ENCODE measurements around the gene SYNE1.
"Not testable (repeated sequence)": the region's sequence is repeated elsewhere in the genome, so short reads cannot be mapped to it uniquely, and the experiment has no call there.

The SYNE1 gene

DNA sequence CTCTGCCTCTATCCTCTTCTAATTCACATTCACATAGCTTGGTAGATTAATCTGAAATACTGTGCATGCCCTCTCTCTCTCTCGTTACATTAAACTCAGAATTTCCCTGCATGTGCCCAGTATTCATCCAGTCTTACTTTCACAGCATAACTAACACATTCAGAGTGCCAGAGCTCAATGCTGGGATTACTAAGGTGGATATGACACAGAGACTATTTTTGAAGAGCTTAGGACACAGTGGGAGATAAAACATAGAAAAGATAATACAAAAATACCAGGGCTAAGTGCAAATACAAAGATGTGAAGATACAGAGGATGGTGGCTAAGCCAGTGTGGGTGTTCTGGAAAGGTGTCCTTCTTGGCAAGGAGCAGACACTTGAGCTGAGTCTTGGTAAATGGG is 6.3 kb downstream of the SYNE1 start:
- DNase-seq (ENCODE audit: low read depth in 2 of 2), result no peak

- DNase-seq (ENCODE audit: low read depth in 2 of 2), result no peak
These were observed 11.9 kb downstream of the SYNE1 start for GRCh38 chr6:152625213-152625612.

DNA sequence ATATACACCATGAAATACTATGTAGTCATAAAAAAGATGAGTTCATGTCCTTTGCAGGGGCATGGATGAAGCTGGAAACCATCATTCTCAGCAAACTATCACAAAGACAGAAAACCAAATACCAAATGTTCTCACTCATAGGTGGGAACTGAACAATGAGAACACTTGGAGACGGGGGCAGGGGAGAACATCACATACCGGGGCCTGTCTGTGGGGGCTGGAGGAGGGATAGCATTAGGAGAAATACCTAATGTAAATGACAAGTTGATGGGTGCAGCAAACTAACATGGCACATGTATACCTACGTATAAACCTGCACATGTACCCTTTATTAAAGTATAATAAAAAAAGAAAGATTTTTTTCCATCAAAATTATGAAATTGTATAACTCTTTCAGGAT is 22.4 kb downstream of the SYNE1 start:
- not testable (repeated sequence) for DNase-seq (ENCODE audit: low read depth in 2 of 2)

GRCh38 chr6:152609125-152609670 is 28.0 kb downstream of the SYNE1 start:
- no peak for DNase-seq (ENCODE audit: low read depth in 2 of 2)

- DNase-seq (ENCODE audit: low read depth in 2 of 2), result no peak
These were observed 31.2 kb downstream of the SYNE1 start for GRCh38 chr6:152605941-152606340.

- no peak for DNase-seq (ENCODE audit: low read depth in 2 of 2)
These were observed 31.8 kb downstream of the SYNE1 start for GRCh38 chr6:152605342-152605741.

GRCh38 chr6:152603911-152604310 is 33.3 kb downstream of the SYNE1 start:
- DNase-seq (ENCODE audit: low read depth in 2 of 2), result no peak

DNA sequence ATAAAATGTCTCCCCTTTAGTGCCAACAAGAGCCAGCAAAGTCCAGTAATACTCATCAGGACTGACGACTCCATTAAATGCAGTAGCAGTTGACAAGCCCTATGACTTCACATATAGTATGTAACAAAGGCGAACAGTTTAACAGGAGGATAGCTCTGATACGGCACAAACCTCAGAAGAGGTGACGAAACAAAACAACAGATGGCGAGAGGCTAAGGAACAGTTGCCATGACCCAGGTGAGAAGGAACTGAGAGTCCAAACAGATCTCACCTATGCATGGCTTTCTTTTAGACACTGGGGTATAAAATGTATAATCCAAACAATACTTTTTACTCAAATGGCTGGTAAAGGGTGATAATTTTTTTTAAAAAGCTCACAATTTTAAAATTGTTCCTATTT is 37.1 kb downstream of the SYNE1 start:
- DNase-seq (ENCODE audit: low read depth in 2 of 2), result no peak

GRCh38 chr6:152598901-152599537 is 38.1 kb downstream of the SYNE1 start:
- no peak for DNase-seq (ENCODE audit: low read depth in 2 of 2)

DNA sequence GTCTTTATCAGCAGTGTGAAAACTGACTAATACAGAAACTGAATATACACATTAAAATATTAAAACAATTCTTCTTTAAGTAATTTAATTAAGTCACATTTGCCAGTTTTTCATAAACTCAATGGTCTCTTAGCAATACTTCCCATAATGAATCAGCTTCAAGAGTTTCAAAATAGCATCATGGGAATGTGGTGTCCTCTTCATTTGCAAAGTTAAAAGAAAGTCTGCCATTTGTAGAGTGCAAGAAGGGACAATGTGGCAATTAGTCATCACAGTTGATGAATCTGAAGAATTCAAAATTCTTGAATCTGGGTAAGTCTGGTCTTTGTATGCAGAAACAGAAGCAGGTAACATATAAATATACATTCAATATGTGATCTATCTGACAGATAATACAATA is 38.7 kb downstream of the SYNE1 start:
- DNase-seq (ENCODE audit: low read depth in 2 of 2), result no peak

- DNase-seq (ENCODE audit: low read depth in 2 of 2), result no peak
These were observed 40.4 kb downstream of the SYNE1 start for GRCh38 chr6:152596726-152597125.

- no peak for DNase-seq (ENCODE audit: low read depth in 2 of 2)
These were observed 41.7 kb downstream of the SYNE1 start for GRCh38 chr6:152595499-152595898.

GRCh38 chr6:152594701-152595100 is 42.5 kb downstream of the SYNE1 start:
- DNase-seq (ENCODE audit: low read depth in 2 of 2), result no peak

- DNase-seq (ENCODE audit: low read depth in 2 of 2), result no peak
These were observed 48.7 kb downstream of the SYNE1 start for GRCh38 chr6:152588456-152588855.

- no peak for DNase-seq (ENCODE audit: low read depth in 2 of 2)
These were observed 49.7 kb downstream of the SYNE1 start for GRCh38 chr6:152587473-152587872.

GRCh38 chr6:152585236-152585635 is 51.9 kb downstream of the SYNE1 start:
- no peak for DNase-seq (ENCODE audit: low read depth in 2 of 2)

GRCh38 chr6:152583888-152584287 is 53.3 kb downstream of the SYNE1 start:
- no peak for DNase-seq (ENCODE audit: low read depth in 2 of 2)

GRCh38 chr6:152576525-152576924 is 60.6 kb downstream of the SYNE1 start:
- no peak for DNase-seq (ENCODE audit: low read depth in 2 of 2)

DNA sequence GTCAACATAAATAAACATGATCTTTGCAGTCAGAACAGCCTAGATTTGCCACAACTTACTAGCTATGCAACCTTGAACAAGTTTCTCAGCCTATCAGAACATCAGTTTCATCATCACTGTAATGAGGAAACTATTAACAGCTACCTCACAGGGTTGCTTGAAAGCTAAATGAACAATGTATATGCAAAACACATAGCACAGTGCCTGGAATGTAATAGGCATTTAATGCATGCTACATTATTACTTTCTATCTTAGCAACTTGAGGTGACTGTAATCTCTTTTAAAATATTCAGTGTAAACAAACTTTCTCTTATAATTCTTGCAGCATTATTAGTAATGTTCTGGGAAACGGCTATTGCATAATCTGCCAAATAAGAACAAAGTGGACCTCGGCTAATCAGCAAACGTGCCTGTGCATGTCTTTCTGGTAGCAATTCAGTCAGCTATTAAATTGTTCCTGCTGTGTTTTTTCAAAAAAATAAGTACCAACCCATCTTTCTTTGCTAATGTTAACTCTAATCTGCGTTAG is 61.5 kb downstream of the SYNE1 start:
- no peak for DNase-seq (ENCODE audit: low read depth in 2 of 2)

- no peak for DNase-seq (ENCODE audit: low read depth in 2 of 2)
These were observed 62.0 kb downstream of the SYNE1 start for GRCh38 chr6:152575161-152575560.

- no peak for DNase-seq (ENCODE audit: low read depth in 2 of 2)
These were observed 63.4 kb downstream of the SYNE1 start for GRCh38 chr6:152573762-152574161.

- no peak for DNase-seq (ENCODE audit: low read depth in 2 of 2)
These were observed 64.6 kb downstream of the SYNE1 start for GRCh38 chr6:152572338-152573088.

- no peak for DNase-seq (ENCODE audit: low read depth in 2 of 2)
These were observed 65.2 kb downstream of the SYNE1 start for GRCh38 chr6:152571943-152572337.

All from stimulated activated CD4-positive, alpha-beta T cell treated with anti-CD3 and anti-CD28 coated beads, Interleukin-4, amount 100 ng/mL, for 48 hours (primary cell).